Activated T-helper 1 cell treated with anti-CD3 and anti-CD28 coated beads, Interleukin-12 subunit alpha, Interleukin-12 subunit beta, Interleukin-2, Interleukin-4 antibody, amounts not matched to agents 30 ng/mL and 10 ng/mL and 1 ng/mL, durations not matched to agents 14 hours and 24 hours and 36 hours (primary cell): ENCODE measurements around the gene CCDC57. TPM values are rescaled to one million over a fixed set of nuclear protein-coding genes. Genes with fewer than 3 reads are reported as not detected.

ENCODE experiments used
- DNase-seq: peaks from one replicate; pipeline ENCODE4 v3.0.0; 2021; ENCODE audit warnings: low spot score
- H3K27ac Mint-ChIP-seq: one replicate; pipeline ENCODE4 v1.8.0; 2021; ENCODE audit warnings: mild to moderate bottlenecking, mixed read lengths
- H3K27me3 Mint-ChIP-seq: one replicate; pipeline ENCODE4 v1.8.0; 2022; ENCODE audit warnings: mild to moderate bottlenecking, moderate library complexity, mixed read lengths; ENCODE audit not compliant: insufficient read depth
- H3K36me3 Mint-ChIP-seq: one replicate; pipeline ENCODE4 v1.8.0; 2021; ENCODE audit warnings: low read depth, mixed read lengths
- H3K4me1 Mint-ChIP-seq: one replicate; pipeline ENCODE4 v1.8.0; 2021; ENCODE audit warnings: low read depth, mixed read lengths
- H3K4me3 Mint-ChIP-seq: one replicate; pipeline ENCODE4 v1.8.0; 2021; ENCODE audit warnings: mild to moderate bottlenecking, moderate library complexity, mixed read lengths
- H3K9me3 Mint-ChIP-seq: one replicate; pipeline ENCODE4 v1.8.0; 2021; ENCODE audit warnings: mixed read lengths
- intact Hi-C: fragments of 100-400 bp; cut with micrococcal nuclease; formaldehyde crosslinking; loops from one replicate; pipeline ENCODE4 v1.15.1; 2024
- total RNA-seq: library from RNA; stranded (reverse); gene quantifications from 2 replicates; pipeline ENCODE4 v1.2.3, GENCODE V29; 2022

CCDC57 gene
- total RNA-seq, 1 donor from 2014 or later = 60.8 TPM

- H3K4me1 Mint-ChIP-seq = peaks cover 25% of the 10 kb centered on the region
- peak overlapping the region; percentile 87 for H3K27ac Mint-ChIP-seq
- no peak for DNase-seq
- H3K27me3 Mint-ChIP-seq = no peaks in the 10 kb centered on the region
- no peak overlapping the region for H3K4me3 Mint-ChIP-seq
- H3K36me3 Mint-ChIP-seq = peaks cover 40% of the 10 kb centered on the region
- intact Hi-C loops = no loop called here
- no peaks in the 10 kb centered on the region for H3K9me3 Mint-ChIP-seq
Measured at GRCh38 chr17:82243648-82244412, 31.2 kb upstream of the CCDC57 start.

GRCh38 chr17:82242977-82243647 is 30.5 kb upstream of the CCDC57 start:
- peaks cover 41% of the 10 kb centered on the region for H3K36me3 Mint-ChIP-seq
- no peak overlapping the region for H3K4me3 Mint-ChIP-seq
- DNase-seq = no peak
- H3K4me1 Mint-ChIP-seq = peaks cover 32% of the 10 kb centered on the region
- no peaks in the 10 kb centered on the region for H3K27me3 Mint-ChIP-seq
- no peaks in the 10 kb centered on the region for H3K9me3 Mint-ChIP-seq
- H3K27ac Mint-ChIP-seq = no peak overlapping the region
- intact Hi-C loops = no loop called here

- H3K27me3 Mint-ChIP-seq = no peaks in the 10 kb centered on the region
- peaks cover 36% of the 10 kb centered on the region for H3K36me3 Mint-ChIP-seq
- intact Hi-C loops = no loop called here
- H3K4me1 Mint-ChIP-seq = peaks cover 33% of the 10 kb centered on the region
- H3K9me3 Mint-ChIP-seq = no peaks in the 10 kb centered on the region
- H3K4me3 Mint-ChIP-seq = no peak overlapping the region
- no peak for DNase-seq
- H3K27ac Mint-ChIP-seq = peak overlapping the region; percentile 48
Measured at GRCh38 chr17:82242698-82242976, 30.0 kb upstream of the CCDC57 start.

- intact Hi-C loops = no loop called here
- Mint-ChIP-seq H3K4me1 (peaks cover 33% of the 10 kb centered on the region), H3K4me3 (no peak overlapping the region)
Measured at GRCh38 chr17:82241926-82242697, 29.5 kb upstream of the CCDC57 start.

GRCh38 chr17:82241183-82241925 is 28.7 kb upstream of the CCDC57 start:
- Mint-ChIP-seq H3K9me3 (no peaks in the 10 kb centered on the region), H3K4me1 (peaks cover 30% of the 10 kb centered on the region), H3K4me3 (no peak overlapping the region), H3K27ac (peak overlapping the region; percentile 81), H3K36me3 (peaks cover 30% of the 10 kb centered on the region), H3K27me3 (no peaks in the 10 kb centered on the region)
- DNase-seq = no peak
- intact Hi-C loops = no loop called here

More at GRCh38 chr17:82241926-82242697, 29.5 kb upstream of the CCDC57 start:
- Mint-ChIP-seq H3K36me3 (peaks cover 34% of the 10 kb centered on the region), H3K9me3 (no peaks in the 10 kb centered on the region), H3K27ac (peak overlapping the region; percentile 71), H3K27me3 (no peaks in the 10 kb centered on the region)
- no peak for DNase-seq

- H3K9me3 Mint-ChIP-seq = no peaks in the 10 kb centered on the region
Measured at GRCh38 chr17:82240506-82241182, 28.0 kb upstream of the CCDC57 start.

GRCh38 chr17:82239926-82240505 is 27.4 kb upstream of the CCDC57 start:
- Mint-ChIP-seq H3K9me3 (no peaks in the 10 kb centered on the region), H3K4me3 (no peak overlapping the region), H3K27me3 (no peaks in the 10 kb centered on the region), H3K27ac (peak overlapping the region; percentile 81), H3K4me1 (peaks cover 36% of the 10 kb centered on the region), H3K36me3 (peaks cover 27% of the 10 kb centered on the region)
- no peak for DNase-seq
- intact Hi-C loops = loop anchor here (2.0 to 5.0 kb wide), 2 partner anchors 32 to 53 kb away; partner anchors contain the start of gene CSNK1D

More at GRCh38 chr17:82240506-82241182, 28.0 kb upstream of the CCDC57 start:
- no peak overlapping the region for H3K4me3 Mint-ChIP-seq
- peaks cover 36% of the 10 kb centered on the region for H3K4me1 Mint-ChIP-seq
- H3K36me3 Mint-ChIP-seq = peaks cover 30% of the 10 kb centered on the region
- intact Hi-C loops = no loop called here
- no peaks in the 10 kb centered on the region for H3K27me3 Mint-ChIP-seq
- DNase-seq = no peak
- H3K27ac Mint-ChIP-seq = peak overlapping the region; percentile 81

GRCh38 chr17:82239401-82239925 is 26.8 kb upstream of the CCDC57 start:
- no peaks in the 10 kb centered on the region for H3K9me3 Mint-ChIP-seq
- H3K27ac Mint-ChIP-seq = no peak overlapping the region
- H3K36me3 Mint-ChIP-seq = peaks cover 21% of the 10 kb centered on the region
- no peak overlapping the region for H3K4me3 Mint-ChIP-seq
- intact Hi-C loops = loop anchor here (2.0 to 5.0 kb wide), 2 partner anchors 33 to 53 kb away; partner anchors contain the start of gene CSNK1D
- H3K27me3 Mint-ChIP-seq = no peaks in the 10 kb centered on the region
- peaks cover 36% of the 10 kb centered on the region for H3K4me1 Mint-ChIP-seq
- DNase-seq = no peak

GRCh38 chr17:82238472-82239201 is 26.0 kb upstream of the CCDC57 start:
- Mint-ChIP-seq H3K27ac (peak overlapping the region; percentile 81), H3K9me3 (no peaks in the 10 kb centered on the region), H3K4me1 (peaks cover 30% of the 10 kb centered on the region), H3K36me3 (peaks cover 13% of the 10 kb centered on the region), H3K4me3 (peak overlapping the region; percentile 74), H3K27me3 (no peaks in the 10 kb centered on the region)
- DNase-seq = peak; percentile 73
- intact Hi-C loops = loop anchor here (1.0 to 5.0 kb wide), 3 partner anchors 34 to 59 kb away; partner anchors contain the start of gene CSNK1D

GRCh38 chr17:82237746-82238471 is 25.3 kb upstream of the CCDC57 start:
- H3K27me3 Mint-ChIP-seq = no peaks in the 10 kb centered on the region
- H3K4me1 Mint-ChIP-seq = peaks cover 30% of the 10 kb centered on the region
- H3K27ac Mint-ChIP-seq = peak overlapping the region; percentile 44
- DNase-seq = no peak
- peaks cover 13% of the 10 kb centered on the region for H3K36me3 Mint-ChIP-seq
- H3K4me3 Mint-ChIP-seq = peak overlapping the region; percentile 74
- H3K9me3 Mint-ChIP-seq = no peaks in the 10 kb centered on the region
- intact Hi-C loops = loop anchor here (1.0 to 5.0 kb wide), 3 partner anchors 34 to 59 kb away; partner anchors contain the start of gene CSNK1D
